ENCODE measurements around the gene RNF112. TPM values are rescaled to one million over a fixed set of nuclear protein-coding genes. Genes with fewer than 3 reads are reported as not detected.

The RNF112 gene
- total and polyA plus RNA-seq, 2 of the 8 experiments (the other 6 are each of a cell fraction or from before 2014, with no cell fraction given): 1.1 to 2.2 TPM

DNA sequence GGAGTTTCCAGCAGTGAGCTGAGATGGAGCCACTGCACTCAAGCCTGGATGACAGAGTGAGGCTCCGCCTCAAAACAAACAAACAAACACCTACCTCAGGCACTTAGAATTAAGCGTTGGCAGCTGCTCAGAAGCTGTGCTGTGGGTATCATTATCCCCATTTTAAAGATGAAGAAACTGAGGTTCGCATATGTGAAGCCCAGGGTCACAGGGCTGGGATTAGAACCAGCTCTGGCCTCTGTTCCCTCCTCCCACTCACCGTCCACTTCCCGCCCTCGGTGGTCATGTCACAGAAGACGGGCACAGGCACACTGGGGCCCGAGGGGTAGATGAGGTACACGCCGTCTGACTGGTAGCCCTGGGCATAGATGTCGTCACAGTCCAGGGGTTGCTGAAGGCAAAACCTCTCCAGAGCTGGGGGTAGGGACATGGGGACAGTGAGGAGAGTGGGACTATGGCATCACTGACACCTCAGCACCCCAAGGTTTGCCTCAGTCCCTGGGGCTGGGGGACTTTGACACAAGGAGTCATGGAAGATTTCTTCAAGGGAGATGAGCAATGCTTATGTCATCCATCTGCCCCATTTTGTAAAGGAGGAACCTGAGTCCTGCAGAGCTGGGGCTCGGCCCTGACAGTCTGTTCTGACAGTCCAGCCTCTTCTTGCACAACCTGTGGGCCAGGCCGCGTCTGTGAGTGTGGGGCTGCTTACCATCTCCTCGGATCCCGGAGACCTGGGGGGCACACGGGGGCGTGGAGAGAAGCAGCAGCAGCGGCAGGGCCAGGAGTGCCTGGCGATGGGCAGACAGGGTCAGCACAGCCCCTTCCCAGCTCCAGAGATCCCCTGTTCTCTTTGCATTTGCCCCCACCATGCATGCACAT is 24.7 kb upstream of the RNF112 start:
- H2BK12ac ChIP-seq (ENCODE audit: low read depth, low read length): 0 out of 2 replicates have a peak overlapping the region, but pooled peaks have one; percentile 39
- H3K9ac ChIP-seq (replicated peaks in 1 of 4; ENCODE audit: extremely low read depth in 1 of 4, low read depth in 3 of 4, low read length in 3 of 4): peak overlapping the region in 1 of 4 experiments; percentile 37; a peak in 1 of 7 replicates
- H4K20me1 ChIP-seq (replicated peaks in 1 of 2; ENCODE audit: control insufficient read depth in 1 of 2, insufficient read depth in 2 of 2, low read length in 2 of 2): peaks cover 3 to 13% of the 10 kb centered on the region in 2 experiments
- peaks cover 4 to 19% (median 13%) of the 10 kb centered on the region in 4 experiments for H3K4me1 ChIP-seq (replicated peaks in 1 of 4; ENCODE audit: control insufficient read depth in 3 of 4, insufficient read depth in 4 of 4, low read length in 3 of 4)
- no peak overlapping the region for H3K23ac ChIP-seq (ENCODE audit: insufficient read length)
- no peak overlapping the region for H2BK120ac ChIP-seq (replicated peaks; ENCODE audit: low read depth, low read length)
- H3K79me2 ChIP-seq (ENCODE audit: control insufficient read depth in 1 of 2, insufficient read depth in 2 of 2, low read length in 2 of 2): peaks cover 0 to 3% of the 10 kb centered on the region in 2 experiments; a peak in 2 of 4 replicates
- no peak overlapping the region for H3K4ac ChIP-seq (replicated peaks; ENCODE audit: insufficient read length, low read depth, low read length)
- FAIRE-seq (no peak), DNase-seq (ENCODE audit: low read depth in 1 of 2, low spot score in 2 of 2) (no peak)
- 0 out of 2 replicates have a peak overlapping the region, but pooled peaks have one; percentile 8 for H2BK15ac ChIP-seq (ENCODE audit: low read length)
- no peaks in the 10 kb centered on the region for H3K9me3 ChIP-seq (ENCODE audit: insufficient read depth in 2 of 2, low read depth in 1 of 2, low read length in 1 of 2)
- no peak overlapping the region for H3K27ac ChIP-seq (ENCODE audit: low read depth, low read length)
- H3K79me1 ChIP-seq (ENCODE audit: low read depth, low read length): peaks cover 5% of the 10 kb centered on the region
- WGBS, 2 experiments (ENCODE audit: extremely low coverage in 1 of 2, insufficient coverage in 1 of 2, insufficient read length in 1 of 2, insufficient replicate concordance in 2 of 2, low coverage in 1 of 2, low lambda C conversion rate in 2 of 2, missing lambda C conversion rate in 1 of 2): 73% methylated on average over 20 of the region's 20 CpGs; no CpG with 5 or more reads in 1 of the 2 experiments
- H4K5ac ChIP-seq (ENCODE audit: insufficient read length, low read depth, low read length): no peak overlapping the region
- peak overlapping the region; percentile 46 to 53 for H3K4me2 ChIP-seq (ENCODE audit: insufficient read depth in 1 of 2, low read depth in 2 of 2, low read length in 2 of 2)
- no peak overlapping the region for H2BK20ac ChIP-seq (ENCODE audit: low read length)
- ChIA-PET POLR2A (ENCODE audit: partially characterized antibody) (interaction anchor here (0.6 to 2.7 kb wide), 13 partner anchors 8 to 607 kb away, joined by 3 to 23 read pairs (median 4); partner anchors contain the start of genes B9D1 and MAPK7), CTCF (ENCODE audit: partially characterized antibody) (interaction anchor here (0.8 to 2.1 kb wide), 7 partner anchors 10 to 335 kb away, joined by 3 to 12 read pairs (median 5); partner anchors contain the start of gene B9D1)
- H2AK5ac ChIP-seq (ENCODE audit: low read depth, low read length): 0 out of 2 replicates have a peak overlapping the region, but pooled peaks have one; percentile 53
- TF ChIP-seq KDM1A (IDR thresholded peaks at IDR 0.05; ENCODE audit: borderline replicate concordance, low read length) (peak; percentile 72), POLR2AphosphoS5 (IDR thresholded peaks at IDR 0.05; ENCODE audit: low read depth, low read length) (0 out of 2 replicates have a peak, but pooled peaks have one; percentile 11), GABPA (IDR thresholded peaks at IDR 0.05; ENCODE audit: borderline replicate concordance, insufficient read depth, low read length) (no peak), CEBPB (IDR thresholded peaks at IDR 0.05; ENCODE audit: low read depth, low read length) (peak; percentile 47; the same call in 1 of the 2 replicates), KDM5A (IDR thresholded peaks at IDR 0.05; ENCODE audit: low read length) (no peak)
- peak overlapping the region in 1 of 4 experiments; percentile 49; a peak in 1 of 8 replicates for H3K4me3 ChIP-seq (ENCODE audit: extremely low read depth in 1 of 4, insufficient read depth in 2 of 4, low read depth in 3 of 4, low read length in 4 of 4)
- H2AFZ ChIP-seq (ENCODE audit: low read length): no peak overlapping the region
- peak overlapping the region; percentile 40; the same call in 1 of the 2 replicates for H4K8ac ChIP-seq (ENCODE audit: extremely low read depth, insufficient read depth, low read length)
- H4K91ac ChIP-seq (replicated peaks; ENCODE audit: insufficient read length, low read length): peak overlapping the region; percentile 68
- H3K27me3 ChIP-seq (replicated peaks in 1 of 4; ENCODE audit: control insufficient read depth in 3 of 4, extremely low read depth in 1 of 4, insufficient read depth in 3 of 4, low read length in 3 of 4): no peaks in the 10 kb centered on the region
- H3K36me3 ChIP-seq (ENCODE audit: control insufficient read depth in 2 of 4, insufficient read depth in 4 of 4, low read length in 3 of 4): peaks cover 22 to 40% (median 29%) of the 10 kb centered on the region in 4 experiments
- H2BK5ac ChIP-seq (ENCODE audit: low read depth, low read length): 0 out of 2 replicates have a peak overlapping the region, but pooled peaks have one; percentile 60
- peaks cover 3% of the 10 kb centered on the region; the same call in 1 of the 2 replicates for H3K23me2 ChIP-seq (ENCODE audit: low read depth, low read length)
- H3K18ac ChIP-seq (ENCODE audit: extremely low read depth, low read length): peak overlapping the region; percentile 48
- H3K14ac ChIP-seq (ENCODE audit: insufficient read length): no peak overlapping the region
- no peak overlapping the region for H3K56ac ChIP-seq (replicated peaks; ENCODE audit: insufficient read length, low read depth, low read length)

Data from H1 (cell line).